Thyroid gland (tissue), 4 donors: ENCODE results near the gene ZNF865. TPM values are rescaled to one million over a fixed set of nuclear protein-coding genes. Genes with fewer than 3 reads are reported as not detected.

Experiments
- DNase-seq, 2 donors: peaks; one replicate each; pipeline ENCODE4 v3.0.0-alpha.2; 2019
- H3K27ac ChIP-seq, 3 donors: fragments of 200-600 bp; sonication (generic); 1 replicate in 2 of 3; 2 replicates in 1 of 3; pipeline ENCODE4 v1.5.1; 2016 to 2019; ENCODE audit warnings: mild to moderate bottlenecking in 1 of 3, moderate library complexity in 1 of 3
- H3K27me3 ChIP-seq: fragments of 200-600 bp; sonication (generic); one replicate; pipeline ENCODE4 v1.5.1; 2019
- H3K36me3 ChIP-seq, 2 donors: fragments of 200-600 bp; sonication (generic); one replicate each; pipeline ENCODE4 v1.5.1; 2016 to 2019
- H3K4me1 ChIP-seq, 2 donors: fragments of 200-600 bp; sonication (generic); one replicate each; pipeline ENCODE4 v1.5.1; 2017 to 2019
- H3K4me3 ChIP-seq, 3 donors: fragments of 200-600 bp; sonication (generic); replicated peaks in 1 of 3; 1 replicate in 2 of 3; 2 replicates in 1 of 3; pipeline ENCODE4 v1.5.1; 2016; ENCODE audit warnings: mild to moderate bottlenecking in 1 of 3
- H3K9me3 ChIP-seq: fragments of 200-600 bp; sonication (generic); one replicate; pipeline ENCODE4 v1.5.1; 2017
- POLR2A ChIP-seq, 2 donors: fragments of 450-650 bp; IDR thresholded peaks; one replicate each; pipeline ENCODE4 v1.6.1; 2017; ENCODE audit warnings: antibody characterized with exemption in 2 of 2, mild to moderate bottlenecking in 2 of 2, moderate library complexity in 1 of 2
- WGBS, 2 donors: methylation state at CpG; one replicate each; pipeline ENCODE4 v1.1.5; 2017; 5-methylcytosine and 5-hydroxymethylcytosine counted together
- intact Hi-C: fragments of 100-400 bp; cut with DNase I; formaldehyde crosslinking; loops from one replicate; pipeline ENCODE4 v1.15.1; 2023
- total RNA-seq, 4 donors: library from RNA; depleted of rRNA; stranded (reverse); fragments of >200 nt; gene quantifications; one replicate each; pipeline ENCODE4 v1.2.3, GENCODE V29; 2016
- TF ChIP-seq, protein P1 (sequence below), 6 experiments: fragments of 200-600 bp in 3 of 6; fragments of 450-650 bp in 3 of 6; sonication (generic) in 3 of 6; IDR thresholded peaks; one replicate each; pipeline ENCODE4 v1.5.1; 2016 to 2019; ENCODE audit warnings: antibody characterized with exemption in 6 of 6, mild to moderate bottlenecking in 2 of 6, inconsistent platforms in 1 of 6, moderate library complexity in 1 of 6

The ZNF865 gene
- total RNA-seq, 4 donors from 2014 or later = 5.5 to 12.6 (median 9.1) TPM

DNA sequence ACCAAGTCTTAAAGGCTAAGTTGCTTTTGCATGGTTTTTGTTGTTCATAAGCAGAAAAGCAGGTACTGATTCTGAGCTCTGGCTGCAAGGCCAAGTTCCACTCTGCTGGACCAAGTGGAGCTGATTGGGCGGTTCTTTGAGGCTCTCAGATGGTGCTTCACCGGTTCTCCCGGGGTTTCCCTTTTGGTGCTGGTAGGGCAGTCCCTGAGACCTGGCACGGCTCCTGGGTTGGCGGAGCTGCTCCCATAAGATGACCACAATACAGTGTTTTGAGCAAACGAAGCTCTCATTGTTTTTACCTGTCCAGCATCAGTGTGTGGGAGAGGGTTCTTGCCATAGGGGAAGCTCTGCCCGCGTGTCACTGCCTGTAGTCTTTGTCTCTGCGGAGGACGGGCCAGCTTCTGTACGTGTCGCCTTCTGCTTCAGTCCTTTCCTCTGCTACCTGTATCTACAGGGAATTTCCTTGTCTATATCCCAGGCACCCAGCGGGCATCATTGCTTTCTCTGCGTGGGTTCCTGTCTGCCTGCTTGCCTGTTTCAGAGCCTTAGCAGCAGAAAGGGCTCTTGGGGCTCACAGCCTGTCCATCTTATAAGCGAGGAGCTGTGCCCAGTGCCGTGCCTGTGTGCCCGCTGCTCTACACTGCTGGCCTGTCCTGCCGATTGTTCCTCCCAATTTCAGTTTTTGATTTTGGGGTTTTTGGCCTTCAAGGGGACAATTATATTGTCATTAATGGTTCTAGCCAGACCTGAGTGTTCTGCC is 51.7 kb downstream of the ZNF865 start:
- WGBS, 2 donors = 41% methylated on average over 18 of the region's 18 CpGs
- Histone ChIP-seq H3K27ac (no peak overlapping the region), H3K36me3 (peaks cover 26 to 28% of the 10 kb centered on the region in 2 donors), H3K4me3 (peak overlapping the region in 1 of 3 donors; percentile 76), H3K9me3 (no peaks in the 10 kb centered on the region), H3K27me3 (no peaks in the 10 kb centered on the region), H3K4me1 (peaks cover 37 to 46% of the 10 kb centered on the region in 2 donors)
- intact Hi-C loops = loop anchor here (10.0 kb wide), 1 partner anchor 272 kb away; the partner anchor contains the start of genes RPL28 and TMEM238
- no peak for TF ChIP-seq POLR2A (IDR thresholded peaks at IDR 0.05)
- TF ChIP-seq, protein P1, sequence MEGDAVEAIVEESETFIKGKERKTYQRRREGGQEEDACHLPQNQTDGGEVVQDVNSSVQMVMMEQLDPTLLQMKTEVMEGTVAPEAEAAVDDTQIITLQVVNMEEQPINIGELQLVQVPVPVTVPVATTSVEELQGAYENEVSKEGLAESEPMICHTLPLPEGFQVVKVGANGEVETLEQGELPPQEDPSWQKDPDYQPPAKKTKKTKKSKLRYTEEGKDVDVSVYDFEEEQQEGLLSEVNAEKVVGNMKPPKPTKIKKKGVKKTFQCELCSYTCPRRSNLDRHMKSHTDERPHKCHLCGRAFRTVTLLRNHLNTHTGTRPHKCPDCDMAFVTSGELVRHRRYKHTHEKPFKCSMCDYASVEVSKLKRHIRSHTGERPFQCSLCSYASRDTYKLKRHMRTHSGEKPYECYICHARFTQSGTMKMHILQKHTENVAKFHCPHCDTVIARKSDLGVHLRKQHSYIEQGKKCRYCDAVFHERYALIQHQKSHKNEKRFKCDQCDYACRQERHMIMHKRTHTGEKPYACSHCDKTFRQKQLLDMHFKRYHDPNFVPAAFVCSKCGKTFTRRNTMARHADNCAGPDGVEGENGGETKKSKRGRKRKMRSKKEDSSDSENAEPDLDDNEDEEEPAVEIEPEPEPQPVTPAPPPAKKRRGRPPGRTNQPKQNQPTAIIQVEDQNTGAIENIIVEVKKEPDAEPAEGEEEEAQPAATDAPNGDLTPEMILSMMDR (IDR thresholded peaks at IDR 0.05) = no peak
- peak; percentile 73 to 82 for DNase-seq

DNA sequence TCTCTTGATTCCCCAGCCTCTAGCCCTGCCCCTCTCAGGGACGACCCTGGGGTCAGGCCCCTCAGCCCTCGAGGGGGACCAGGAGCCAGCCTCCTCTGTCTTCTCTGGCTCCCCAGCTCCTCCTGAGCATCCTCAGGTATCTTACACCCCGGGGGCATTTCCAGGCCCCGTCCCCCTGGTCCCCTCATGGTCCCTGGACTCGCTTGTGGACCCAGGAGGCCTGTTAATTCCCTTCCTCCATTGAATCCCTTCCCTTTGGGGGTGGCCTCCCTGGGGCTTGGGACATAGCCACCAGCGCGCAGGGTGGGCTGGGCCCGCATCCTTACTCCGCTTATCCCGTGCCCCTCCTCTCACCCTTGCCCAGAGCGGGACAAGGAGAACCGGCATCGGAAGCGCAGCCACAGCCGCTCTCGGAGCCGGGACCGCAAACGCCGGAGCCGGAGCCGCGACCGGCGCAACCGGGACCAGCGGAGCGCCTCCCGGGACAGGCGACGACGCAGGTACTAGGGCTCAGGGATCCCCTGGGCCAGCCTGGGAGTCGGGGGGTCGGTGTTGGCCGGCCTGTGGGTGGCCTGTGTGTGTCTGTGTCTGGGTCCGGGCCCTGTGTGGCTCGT is 53.5 kb downstream of the ZNF865 start:
- peaks cover 32 to 41% of the 10 kb centered on the region in 2 donors for H3K4me1 ChIP-seq
- no peak overlapping the region for H3K27ac ChIP-seq
- no peak for TF ChIP-seq POLR2A (IDR thresholded peaks at IDR 0.05)
- TF ChIP-seq, protein P1 (IDR thresholded peaks at IDR 0.05) = no peak
- no peaks in the 10 kb centered on the region for H3K9me3 ChIP-seq
- peaks cover 43 to 46% of the 10 kb centered on the region in 2 donors for H3K36me3 ChIP-seq
- H3K27me3 ChIP-seq = no peaks in the 10 kb centered on the region
- intact Hi-C loops = loop anchor here (10.0 kb wide), 1 partner anchor 274 kb away; the partner anchor contains the start of genes RPL28 and TMEM238
- 92% methylated on average over 36 to 37 of the region's 37 CpGs for WGBS, 2 donors
- no peak for DNase-seq
- no peak overlapping the region for H3K4me3 ChIP-seq

DNA sequence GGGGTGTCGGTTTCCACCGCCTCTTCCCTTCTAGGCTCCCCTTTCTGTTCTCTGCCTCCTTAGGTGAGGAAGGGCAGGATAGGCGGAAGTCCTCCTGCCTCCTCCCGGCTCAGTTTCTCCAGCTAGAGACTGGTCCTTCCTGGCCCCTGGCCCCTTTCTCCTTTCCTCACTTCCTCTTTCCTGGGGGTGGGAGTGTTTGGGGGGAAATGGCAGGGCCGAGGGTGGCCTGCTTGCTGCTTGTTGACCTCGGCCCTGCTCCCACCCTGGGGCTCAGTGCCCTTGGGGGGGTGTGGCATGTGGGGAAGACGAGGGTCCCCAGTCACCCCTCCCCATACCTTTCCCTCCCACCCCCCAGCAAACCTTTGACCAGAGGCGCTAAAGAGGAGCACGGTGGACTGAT is 54.4 kb downstream of the ZNF865 start:
- Histone ChIP-seq H3K27ac (no peak overlapping the region), H3K9me3 (no peaks in the 10 kb centered on the region), H3K27me3 (no peaks in the 10 kb centered on the region), H3K4me1 (peaks cover 32 to 41% of the 10 kb centered on the region in 2 donors), H3K36me3 (peaks cover 49 to 54% of the 10 kb centered on the region in 2 donors), H3K4me3 (no peak overlapping the region)
- TF ChIP-seq, protein P1 (IDR thresholded peaks at IDR 0.05) = no peak
- no peak for TF ChIP-seq POLR2A (IDR thresholded peaks at IDR 0.05)
- intact Hi-C loops = loop anchor here (10.0 kb wide), 1 partner anchor 275 kb away; the partner anchor contains the start of genes RPL28 and TMEM238
- WGBS, 2 donors = 74 to 77% methylated on average over 9 of the region's 9 CpGs
- no peak for DNase-seq

DNA sequence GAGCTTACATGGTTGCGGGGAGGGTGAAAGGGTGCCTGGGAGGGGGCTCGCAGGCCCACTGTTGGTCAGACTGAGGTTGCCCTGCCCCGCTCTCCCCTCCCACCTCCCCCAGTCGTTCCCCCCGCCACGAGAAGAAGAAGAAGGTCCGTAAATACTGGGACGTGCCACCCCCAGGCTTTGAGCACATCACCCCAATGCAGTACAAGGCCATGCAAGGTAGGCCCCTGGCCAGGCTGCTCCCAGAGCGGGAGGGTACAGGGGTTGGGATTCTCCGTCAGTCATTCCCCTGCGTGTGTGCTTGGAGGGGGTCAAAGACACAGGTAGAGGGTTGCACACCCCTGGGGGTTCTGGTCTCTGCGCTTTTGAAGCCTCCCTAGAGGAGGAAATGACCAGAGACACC is 55.0 kb downstream of the ZNF865 start:
- H3K27ac ChIP-seq = no peak overlapping the region
- H3K4me1 ChIP-seq = peaks cover 32 to 41% of the 10 kb centered on the region in 2 donors
- peaks cover 49 to 57% of the 10 kb centered on the region in 2 donors for H3K36me3 ChIP-seq
- DNase-seq = no peak
- no peaks in the 10 kb centered on the region for H3K27me3 ChIP-seq
- H3K9me3 ChIP-seq = no peaks in the 10 kb centered on the region
- 89 to 100% methylated on average over 4 to 12 of the region's 12 CpGs for WGBS, 2 donors
- intact Hi-C loops = no loop called here
- TF ChIP-seq, protein P1 (IDR thresholded peaks at IDR 0.05) = no peak
- TF ChIP-seq POLR2A (IDR thresholded peaks at IDR 0.05) = no peak
- H3K4me3 ChIP-seq = no peak overlapping the region

DNA sequence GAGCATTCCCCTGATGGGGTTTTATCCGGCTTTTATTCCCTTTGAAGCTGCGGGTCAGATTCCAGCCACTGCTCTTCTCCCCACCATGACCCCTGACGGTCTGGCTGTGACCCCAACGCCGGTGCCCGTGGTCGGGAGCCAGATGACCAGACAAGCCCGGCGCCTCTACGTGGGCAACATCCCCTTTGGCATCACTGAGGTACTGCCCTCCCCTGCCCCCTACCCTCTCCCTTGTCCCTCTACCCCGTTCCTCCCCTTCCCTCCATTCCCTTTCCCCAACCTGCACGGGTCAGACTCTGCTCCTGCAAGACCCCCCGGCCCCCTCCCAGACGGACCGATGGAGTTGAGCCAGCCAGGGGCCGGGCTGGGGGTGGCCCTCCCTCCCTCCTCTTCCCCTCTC is 55.5 kb downstream of the ZNF865 start:
- Histone ChIP-seq H3K27me3 (no peaks in the 10 kb centered on the region), H3K4me3 (no peak overlapping the region), H3K27ac (no peak overlapping the region), H3K36me3 (peaks cover 55 to 59% of the 10 kb centered on the region in 2 donors), H3K9me3 (no peaks in the 10 kb centered on the region), H3K4me1 (peaks cover 27 to 38% of the 10 kb centered on the region in 2 donors)
- no peak for DNase-seq
- WGBS, 2 donors = 80 to 85% methylated on average over 12 to 16 of the region's 16 CpGs
- intact Hi-C loops = no loop called here
- TF ChIP-seq POLR2A (IDR thresholded peaks at IDR 0.05) = no peak
- TF ChIP-seq, protein P1 (IDR thresholded peaks at IDR 0.05) = no peak
